Neural cell (in vitro differentiated cells): ENCODE results near the gene OSBPL5. TPM values are rescaled to one million over a fixed set of nuclear protein-coding genes. Genes with fewer than 3 reads are reported as not detected.

Experiments
- H2AFZ ChIP-seq: fragments of 200-600, 300-800 bp; sonication (generic), shearing (Covaris generic); 2 replicates; pipeline ENCODE4 v1.6.0; 2014; ENCODE audit warnings: low read depth, mild to moderate bottlenecking, antibody characterized with exemption, low read length, moderate library complexity
- H3F3A ChIP-seq: fragments of 200-600 bp; shearing (Covaris generic); 2 replicates; pipeline ENCODE4 v1.6.1; 2016; ENCODE audit warnings: mild to moderate bottlenecking, moderate library complexity, mixed read lengths, antibody characterized with exemption, low read length; ENCODE audit not compliant: insufficient read depth, poor library complexity, severe bottlenecking
- H3K27ac ChIP-seq: fragments of 200-600, 300-800 bp; sonication (generic), shearing (Covaris generic); 2 replicates; pipeline ENCODE4 v1.5.1; 2014; ENCODE audit warnings: mild to moderate bottlenecking, low read length, moderate library complexity
- H3K27me3 ChIP-seq: fragments of 300-800, 200-600 bp; sonication (generic), shearing (Covaris generic); 2 replicates; pipeline ENCODE4 v1.6.0; 2014; ENCODE audit warnings: mild to moderate bottlenecking, low read depth, low read length, moderate library complexity; ENCODE audit not compliant: insufficient read depth
- H3K36me3 ChIP-seq: fragments of 300-800, 200-600 bp; sonication (generic), shearing (Covaris generic); 2 replicates; pipeline ENCODE4 v1.5.1; 2014; ENCODE audit warnings: mild to moderate bottlenecking, antibody characterized with exemption, low read length, moderate library complexity; ENCODE audit not compliant: insufficient read depth
- H3K4me2 ChIP-seq: fragments of 300-800, 200-600 bp; sonication (generic), shearing (Covaris generic); 2 replicates; pipeline ENCODE4 v1.6.0; 2014; ENCODE audit warnings: mild to moderate bottlenecking, low read length
- H3K4me3 ChIP-seq: fragments of 300-800, 200-600 bp; sonication (generic), shearing (Covaris generic); 2 replicates; pipeline ENCODE4 v1.5.1; 2014; ENCODE audit warnings: mild to moderate bottlenecking, low read length, moderate library complexity
- H3K79me2 ChIP-seq: fragments of 200-600 bp; shearing (Covaris generic); replicated peaks from 2 replicates; pipeline ENCODE4 v1.6.0; 2014; ENCODE audit warnings: mild to moderate bottlenecking, low read length, moderate library complexity; ENCODE audit not compliant: insufficient read depth
- H3K9ac ChIP-seq: fragments of 300-800, 200-600 bp; sonication (generic), shearing (Covaris generic); 2 replicates; pipeline ENCODE4 v1.6.1; 2016; ENCODE audit warnings: mild to moderate bottlenecking, low read length, mixed read lengths
- H3K9me2 ChIP-seq: fragments of 200-600 bp; shearing (Covaris generic); 2 replicates; pipeline ENCODE4 v1.6.1; 2016; ENCODE audit warnings: mild to moderate bottlenecking, low read length, mixed read lengths; ENCODE audit not compliant: insufficient read depth
- H3K9me3 ChIP-seq: fragments of 200-600, 300-800 bp; sonication (generic), shearing (Covaris generic); 2 replicates; pipeline ENCODE4 v1.6.1; 2016; ENCODE audit warnings: mild to moderate bottlenecking, mixed run types, low read length, moderate library complexity, mixed read lengths
- H4K20me1 ChIP-seq: fragments of 200-600 bp; shearing (Covaris generic); 2 replicates; pipeline ENCODE4 v1.6.1; 2016; ENCODE audit warnings: mild to moderate bottlenecking, mixed run types; ENCODE audit not compliant: insufficient read depth
- CTCF ChIP-seq: fragments of 450-650 bp; IDR thresholded peaks from 2 replicates; pipeline ENCODE4 v1.5.1; 2014; ENCODE audit warnings: antibody characterized with exemption, mild to moderate bottlenecking, moderate library complexity; ENCODE audit not compliant: poor library complexity, severe bottlenecking
- EP300 ChIP-seq: fragments of 450-650 bp; conservative IDR thresholded peaks from 2 replicates; pipeline ENCODE4 v1.6.1; 2014; ENCODE audit warnings: antibody characterized with exemption, mild to moderate bottlenecking, moderate library complexity; ENCODE audit not compliant: poor library complexity, severe bottlenecking
- EZH2 ChIP-seq: fragments of 200-600, 300-800 bp; shearing (Covaris generic), sonication (generic); IDR thresholded peaks from 2 replicates; pipeline ENCODE4 v1.6.1; 2014; ENCODE audit warnings: antibody characterized with exemption, low read length, borderline replicate concordance, mild to moderate bottlenecking; ENCODE audit not compliant: insufficient read depth, poor library complexity, severe bottlenecking
- MXI1 ChIP-seq: fragments of 450-650 bp; conservative IDR thresholded peaks from 2 replicates; pipeline ENCODE4 v1.6.1; 2014; ENCODE audit warnings: antibody characterized with exemption, mild to moderate bottlenecking; ENCODE audit not compliant: poor library complexity, severe bottlenecking
- POLR2AphosphoS5 ChIP-seq: IDR thresholded peaks from 2 replicates; pipeline ENCODE4 v1.6.1; 2012
- RAD21 ChIP-seq: fragments of 450-650 bp; conservative IDR thresholded peaks from 2 replicates; pipeline ENCODE4 v1.6.1; 2014; ENCODE audit warnings: antibody characterized with exemption, mild to moderate bottlenecking, moderate library complexity
- SMC3 ChIP-seq: fragments of 450-650 bp; conservative IDR thresholded peaks from 2 replicates; pipeline ENCODE4 v1.6.1; 2014; ENCODE audit warnings: antibody characterized with exemption, mild to moderate bottlenecking, moderate library complexity; ENCODE audit not compliant: poor library complexity
- TAF1 ChIP-seq: IDR thresholded peaks from 2 replicates; pipeline ENCODE4 v1.6.1; 2012; ENCODE audit warnings: low read depth
- polyA plus RNA-seq: library from polyadenylated mRNA; depleted of rRNA; stranded (reverse); fragments of >200 nt; gene quantifications from 2 replicates; pipeline ENCODE4 v1.2.3, GENCODE V29; 2014
- TF ChIP-seq, protein P1 (sequence below): IDR thresholded peaks from 2 replicates; pipeline ENCODE4 v1.6.1; 2012; ENCODE audit warnings: borderline replicate concordance

Gene OSBPL5
- polyA plus RNA-seq, 1 donor from 2014 or later = 49.1 TPM

DNA sequence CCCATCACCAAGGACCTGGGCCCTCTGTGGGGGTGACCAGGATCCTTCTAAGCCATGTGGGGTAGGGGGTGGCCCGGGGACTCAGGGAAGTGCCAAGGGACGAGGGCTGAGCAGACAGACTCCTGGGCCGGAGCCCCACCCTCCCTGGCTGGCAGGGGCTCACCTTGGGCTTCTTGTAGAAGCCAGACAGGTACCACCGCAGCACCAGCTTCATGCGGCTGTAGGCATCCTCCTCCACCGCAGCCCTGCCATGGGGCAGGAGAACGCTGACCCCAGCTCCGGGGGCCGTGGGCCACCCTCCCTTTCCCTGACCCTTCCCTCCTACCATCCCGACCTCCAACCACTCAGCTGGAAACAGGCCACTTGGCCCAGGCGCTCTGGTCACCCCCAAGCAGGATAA is 62.0 kb downstream of the OSBPL5 start:
- Histone ChIP-seq H3K9me2 (no peaks in the 10 kb centered on the region), H4K20me1 (no peaks in the 10 kb centered on the region), H3K4me3 (no peak overlapping the region), H2AFZ (no peak overlapping the region), H3K27me3 (no peaks in the 10 kb centered on the region), H3F3A (no peaks in the 10 kb centered on the region), H3K9ac (no peak overlapping the region), H3K27ac (no peak overlapping the region), H3K9me3 (no peaks in the 10 kb centered on the region), H3K79me2 (no peaks in the 10 kb centered on the region), H3K36me3 (no peaks in the 10 kb centered on the region), H3K4me2 (no peak overlapping the region)
- no peak for TF ChIP-seq TAF1
- TF ChIP-seq POLR2AphosphoS5 = no peak
- TF ChIP-seq, protein P1, sequence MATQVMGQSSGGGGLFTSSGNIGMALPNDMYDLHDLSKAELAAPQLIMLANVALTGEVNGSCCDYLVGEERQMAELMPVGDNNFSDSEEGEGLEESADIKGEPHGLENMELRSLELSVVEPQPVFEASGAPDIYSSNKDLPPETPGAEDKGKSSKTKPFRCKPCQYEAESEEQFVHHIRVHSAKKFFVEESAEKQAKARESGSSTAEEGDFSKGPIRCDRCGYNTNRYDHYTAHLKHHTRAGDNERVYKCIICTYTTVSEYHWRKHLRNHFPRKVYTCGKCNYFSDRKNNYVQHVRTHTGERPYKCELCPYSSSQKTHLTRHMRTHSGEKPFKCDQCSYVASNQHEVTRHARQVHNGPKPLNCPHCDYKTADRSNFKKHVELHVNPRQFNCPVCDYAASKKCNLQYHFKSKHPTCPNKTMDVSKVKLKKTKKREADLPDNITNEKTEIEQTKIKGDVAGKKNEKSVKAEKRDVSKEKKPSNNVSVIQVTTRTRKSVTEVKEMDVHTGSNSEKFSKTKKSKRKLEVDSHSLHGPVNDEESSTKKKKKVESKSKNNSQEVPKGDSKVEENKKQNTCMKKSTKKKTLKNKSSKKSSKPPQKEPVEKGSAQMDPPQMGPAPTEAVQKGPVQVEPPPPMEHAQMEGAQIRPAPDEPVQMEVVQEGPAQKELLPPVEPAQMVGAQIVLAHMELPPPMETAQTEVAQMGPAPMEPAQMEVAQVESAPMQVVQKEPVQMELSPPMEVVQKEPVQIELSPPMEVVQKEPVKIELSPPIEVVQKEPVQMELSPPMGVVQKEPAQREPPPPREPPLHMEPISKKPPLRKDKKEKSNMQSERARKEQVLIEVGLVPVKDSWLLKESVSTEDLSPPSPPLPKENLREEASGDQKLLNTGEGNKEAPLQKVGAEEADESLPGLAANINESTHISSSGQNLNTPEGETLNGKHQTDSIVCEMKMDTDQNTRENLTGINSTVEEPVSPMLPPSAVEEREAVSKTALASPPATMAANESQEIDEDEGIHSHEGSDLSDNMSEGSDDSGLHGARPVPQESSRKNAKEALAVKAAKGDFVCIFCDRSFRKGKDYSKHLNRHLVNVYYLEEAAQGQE = no peak
- no peak for TF ChIP-seq SMC3
- no peak for TF ChIP-seq RAD21
- TF ChIP-seq EZH2 = no peak

DNA sequence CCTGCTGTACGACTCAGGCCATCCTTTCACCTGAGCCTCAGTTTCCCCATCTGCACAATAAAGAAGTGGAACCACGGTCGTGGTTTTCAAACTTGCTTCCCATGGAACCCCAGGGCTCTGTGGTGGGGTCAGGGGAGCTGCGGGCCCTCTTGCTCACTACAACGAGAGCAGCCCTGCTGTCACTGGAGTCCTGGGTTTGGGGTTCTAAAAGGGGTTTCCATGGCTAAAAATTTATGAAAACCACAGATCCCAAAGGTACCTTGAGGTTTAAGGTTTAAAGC is 62.5 kb downstream of the OSBPL5 start:
- H3K27me3 ChIP-seq = no peaks in the 10 kb centered on the region
- H3K79me2 ChIP-seq = no peaks in the 10 kb centered on the region
- H3K4me3 ChIP-seq = no peak overlapping the region
- H3K27ac ChIP-seq = no peak overlapping the region
- no peaks in the 10 kb centered on the region for H3F3A ChIP-seq
- no peak overlapping the region for H3K4me2 ChIP-seq
- no peaks in the 10 kb centered on the region for H3K36me3 ChIP-seq
- TF ChIP-seq SMC3 (no peak), EP300 (no peak), MXI1 (no peak), EZH2 (no peak), CTCF (no peak), TAF1 (no peak), POLR2AphosphoS5 (no peak)
- TF ChIP-seq, protein P1 = no peak
- no peak overlapping the region for H3K9ac ChIP-seq
- H4K20me1 ChIP-seq = no peaks in the 10 kb centered on the region
- H2AFZ ChIP-seq = no peak overlapping the region
- H3K9me3 ChIP-seq = no peaks in the 10 kb centered on the region
- H3K9me2 ChIP-seq = no peaks in the 10 kb centered on the region
